ENCODE data around the gene SOX11.
"Not testable (repeated sequence)": the region's sequence is repeated elsewhere in the genome, so short reads cannot be mapped to it uniquely, and the experiment has no call there.

Gene SOX11
- total RNA-seq = 0 reads per million in 4 donors

DNA sequence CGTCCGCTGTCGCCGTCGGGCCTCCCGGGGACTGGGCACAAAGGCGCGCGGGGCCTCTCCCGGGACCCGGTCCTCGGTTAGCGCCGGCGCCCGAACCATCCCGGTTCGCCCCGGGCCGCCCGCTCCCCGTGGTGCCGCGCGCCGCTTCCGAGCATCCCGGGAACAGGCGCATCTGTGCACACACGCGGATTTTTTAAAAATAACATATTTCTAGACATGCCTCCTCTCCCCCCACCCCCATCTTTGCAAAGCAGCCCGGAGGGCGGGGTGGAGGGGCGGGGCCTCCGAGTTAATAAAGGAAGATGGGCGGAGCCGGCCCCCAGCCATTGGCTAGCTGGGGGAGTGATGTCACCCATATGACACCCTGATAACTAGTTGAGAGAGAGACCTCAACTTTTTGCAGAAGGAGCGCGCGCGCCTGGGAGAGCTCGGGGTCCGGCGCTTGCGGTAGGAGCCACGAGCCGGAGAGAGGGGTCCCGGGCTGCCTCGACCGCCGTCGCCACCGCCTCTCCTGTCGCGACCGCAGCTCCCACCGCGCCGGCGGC is at the start of gene SOX11:
Gene SOX11 (plus strand): TSS at position 400 of the 545 bp plus-strand sequence. CDS start 338 bp downstream, outside the sequence.
- DNase-seq = no peak

GRCh38 chr2:5652734-5653133 is 39.5 kb upstream of the SOX11 start:
- DNase-seq = not testable (repeated sequence)

- not testable (repeated sequence) for DNase-seq
Observed at GRCh38 chr2:5653756-5654155, 38.4 kb upstream of the SOX11 start.

DNA sequence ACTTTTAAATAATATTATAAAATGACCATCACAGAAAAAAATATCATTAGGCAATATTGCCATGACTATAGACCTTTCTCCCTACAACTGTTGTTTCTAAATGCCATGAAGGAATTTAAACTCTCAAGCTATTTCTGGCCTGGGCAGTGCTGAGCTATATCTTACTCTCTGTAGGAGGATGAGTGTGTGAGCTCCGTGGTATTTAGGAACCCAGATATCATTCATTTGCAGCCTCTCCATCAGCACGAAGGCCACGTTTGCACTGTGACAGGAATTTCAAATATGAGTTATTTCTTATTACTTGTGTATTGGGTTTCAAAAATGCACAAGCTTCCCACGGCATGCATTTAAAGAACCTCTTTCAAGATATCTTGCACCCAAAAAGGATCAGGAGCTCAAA is 35.0 kb upstream of the SOX11 start:
- no peak for DNase-seq

- DNase-seq = no peak
Observed at GRCh38 chr2:5660591-5660990, 31.6 kb upstream of the SOX11 start.

DNA sequence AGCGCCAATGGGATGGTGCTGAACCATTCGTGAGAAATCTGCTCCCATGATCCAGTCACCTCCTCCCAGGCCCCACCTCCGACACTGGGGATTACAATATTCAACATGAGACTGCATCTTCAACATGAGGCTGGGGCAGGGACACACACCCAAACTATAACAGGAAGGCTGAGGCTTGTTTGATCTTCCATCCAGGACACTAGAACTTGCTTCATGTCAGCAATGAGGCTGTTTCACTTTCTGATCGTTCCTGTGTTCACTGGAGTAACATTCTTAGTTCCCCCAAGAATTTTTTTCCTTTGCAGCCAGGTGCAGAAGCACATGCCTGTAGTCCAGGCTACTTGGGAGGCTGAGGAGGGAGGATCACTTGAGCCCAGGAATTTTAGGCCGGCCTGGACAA is 30.8 kb upstream of the SOX11 start:
- no peak for DNase-seq

DNA sequence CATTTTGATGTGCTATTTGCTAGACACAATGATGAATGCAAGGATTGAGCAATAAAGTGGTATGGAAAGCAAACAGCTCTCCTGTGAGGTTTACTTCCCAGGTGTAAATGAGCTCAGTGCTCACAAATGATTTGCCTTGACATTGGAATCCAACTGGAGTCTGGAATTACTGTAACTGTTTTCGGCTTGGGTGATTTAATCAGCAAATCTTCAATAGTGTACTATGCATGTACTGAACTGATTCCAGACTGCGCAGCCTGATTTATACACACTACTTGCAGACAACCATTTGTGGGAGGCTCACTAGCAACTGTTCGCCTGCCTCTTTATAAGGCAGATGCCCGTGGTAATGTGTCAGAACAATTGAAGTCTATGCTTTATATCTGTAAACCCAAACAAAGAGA is 27.9 kb upstream of the SOX11 start:
- no peak for DNase-seq

- DNase-seq = no peak
Observed at GRCh38 chr2:5665066-5665465, 27.1 kb upstream of the SOX11 start.

DNA sequence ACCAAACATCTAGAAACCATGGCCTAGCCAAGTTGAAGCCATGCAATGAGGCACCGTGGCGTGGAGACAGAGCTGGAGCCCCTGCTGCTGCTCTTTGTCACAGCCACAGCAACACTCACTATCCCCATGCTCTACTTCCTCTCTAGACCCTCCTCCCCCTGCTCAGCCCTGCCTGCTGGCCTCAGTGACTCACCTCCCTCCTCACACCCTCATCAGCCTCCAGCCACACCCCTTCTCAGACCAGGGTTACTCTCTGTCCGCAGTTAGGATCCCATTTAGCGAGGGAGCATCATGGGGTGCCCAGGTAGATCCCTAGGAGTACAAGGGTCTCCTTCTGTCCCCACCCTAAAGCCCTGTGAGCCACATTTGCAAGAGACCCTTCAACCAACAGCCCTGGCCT is 25.4 kb upstream of the SOX11 start:
- no peak for DNase-seq

DNA sequence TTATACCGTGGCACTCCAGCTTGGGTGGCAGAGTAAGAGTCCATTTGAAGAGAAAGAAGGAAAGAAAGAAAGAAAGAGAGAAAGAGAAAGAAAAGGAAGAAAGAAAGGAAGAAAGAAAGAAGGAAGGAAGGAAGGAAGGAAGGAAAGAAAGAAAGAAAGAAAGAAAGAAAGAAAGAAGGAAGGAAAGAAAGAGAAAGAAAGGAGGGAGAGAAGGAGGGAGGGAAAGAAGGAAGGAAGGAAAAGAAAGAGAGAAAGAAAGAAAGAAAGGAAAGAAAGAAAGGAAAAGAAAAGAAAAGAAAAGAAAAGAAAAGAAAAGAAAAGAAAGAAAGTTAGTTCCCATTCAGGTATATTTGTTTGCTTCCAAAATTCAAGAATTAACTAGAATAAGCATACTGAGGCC is 24.5 kb upstream of the SOX11 start:
- not testable (repeated sequence) for DNase-seq

DNA sequence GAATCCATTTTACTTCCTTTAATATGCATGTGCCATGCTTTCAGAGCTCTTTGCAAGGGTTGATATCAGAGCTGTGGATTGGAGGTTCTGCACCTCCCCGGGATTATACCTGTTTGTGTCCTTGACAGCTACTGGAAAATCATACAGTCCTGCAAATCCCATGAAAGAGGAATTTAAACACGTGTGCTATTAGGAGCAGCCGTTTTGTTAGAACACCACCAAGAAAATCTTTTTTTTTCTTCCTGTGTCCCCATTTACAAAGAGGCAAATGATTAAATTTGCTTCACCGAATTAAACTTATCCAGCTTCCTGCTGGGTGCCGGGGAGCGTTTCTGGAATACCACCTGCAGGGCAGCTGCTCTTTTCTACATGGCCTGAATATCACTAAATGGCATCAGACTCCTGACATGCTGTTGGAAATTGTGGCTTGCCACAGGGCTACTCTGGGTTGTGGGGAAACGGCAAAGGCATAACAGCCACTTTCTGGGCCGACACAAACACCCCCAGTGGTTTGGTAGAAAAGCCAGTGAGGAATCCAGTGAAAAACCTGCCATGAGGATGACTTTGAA is 23.4 kb upstream of the SOX11 start:
- no peak for DNase-seq

DNA sequence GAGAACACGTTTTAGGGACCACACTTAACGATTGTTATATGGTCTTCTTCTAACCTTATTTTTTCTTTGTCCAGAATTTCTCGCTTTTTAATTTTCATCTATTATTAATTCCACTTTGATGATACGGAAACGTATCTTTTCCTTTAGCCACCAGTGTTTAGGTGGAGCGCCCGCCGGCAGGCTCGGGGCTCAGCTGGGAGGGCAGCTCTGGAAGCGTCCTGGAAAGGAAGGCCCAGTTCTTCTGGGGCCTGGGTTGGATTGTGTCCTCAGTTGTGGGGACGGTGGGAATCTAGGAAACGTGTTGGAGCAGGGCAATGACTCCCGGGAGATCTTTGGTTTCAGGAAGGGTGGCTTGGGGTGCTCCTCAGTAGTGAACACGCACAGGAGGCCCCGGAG is 19.4 kb upstream of the SOX11 start:
- DNase-seq = no peak

DNA sequence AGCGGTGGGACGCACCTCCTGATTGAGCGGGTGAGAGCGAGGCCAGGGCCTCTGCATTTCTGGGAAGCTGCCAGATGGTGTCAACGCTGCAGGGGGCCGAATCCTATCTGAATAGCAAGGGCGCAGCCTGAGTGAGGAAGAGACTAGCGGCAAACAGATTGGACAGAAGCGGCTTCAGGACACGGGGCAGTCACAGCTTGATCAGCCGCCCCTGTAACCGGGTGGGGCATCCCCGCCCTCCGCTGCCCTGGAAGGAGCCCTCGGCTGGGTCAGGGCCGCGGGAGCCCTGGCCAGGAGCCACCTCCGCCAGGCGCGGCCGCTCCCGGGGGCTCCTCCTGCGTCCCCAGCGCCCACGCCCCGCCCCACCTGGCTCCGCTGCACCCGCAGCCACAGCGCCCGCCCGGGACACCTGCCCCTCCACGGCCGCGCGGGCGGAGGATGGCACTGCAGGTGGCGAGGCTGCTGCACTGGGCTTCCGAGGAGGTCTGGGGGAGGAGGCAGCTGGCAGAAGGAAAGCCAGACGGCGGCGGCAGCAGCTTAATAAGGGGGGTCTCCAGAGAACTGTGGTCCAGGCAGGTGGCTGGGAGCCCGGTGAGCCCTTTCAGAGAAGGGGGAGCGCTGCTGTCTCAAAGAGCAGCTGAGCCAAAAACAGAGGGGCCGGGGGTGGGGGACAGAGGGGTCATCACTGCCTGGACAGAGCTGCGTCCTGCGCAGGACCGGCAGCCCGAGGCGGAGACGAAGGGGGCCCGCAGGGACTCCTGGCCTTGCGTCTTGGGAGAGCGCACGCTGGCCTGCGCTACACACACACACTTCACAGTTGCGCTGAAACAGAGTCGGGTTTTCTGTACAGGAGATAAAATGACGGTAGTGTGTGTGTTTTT is 18.8 kb upstream of the SOX11 start:
- DNase-seq = no peak

- DNase-seq = no peak
Observed at GRCh38 chr2:5674026-5674340, 18.2 kb upstream of the SOX11 start.

DNA sequence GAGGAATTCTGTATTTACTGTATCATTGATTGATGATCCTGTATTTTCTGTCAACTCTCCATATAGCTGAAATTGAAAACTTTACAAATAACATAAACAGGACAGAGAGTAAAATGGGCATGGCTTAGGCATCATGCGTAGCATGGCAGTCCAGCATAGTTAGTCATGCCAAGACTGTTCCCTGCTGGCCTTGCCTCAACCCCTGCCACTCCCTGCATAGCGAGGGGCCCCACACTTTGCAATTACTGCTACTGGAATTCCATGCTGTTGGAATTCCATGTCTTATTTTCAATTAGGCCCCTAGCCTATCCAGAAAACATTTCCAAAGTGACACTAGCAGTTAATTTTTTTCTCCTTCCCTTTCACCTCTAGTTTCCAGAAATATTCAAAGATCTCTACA is 15.1 kb upstream of the SOX11 start:
- DNase-seq = no peak

DNA sequence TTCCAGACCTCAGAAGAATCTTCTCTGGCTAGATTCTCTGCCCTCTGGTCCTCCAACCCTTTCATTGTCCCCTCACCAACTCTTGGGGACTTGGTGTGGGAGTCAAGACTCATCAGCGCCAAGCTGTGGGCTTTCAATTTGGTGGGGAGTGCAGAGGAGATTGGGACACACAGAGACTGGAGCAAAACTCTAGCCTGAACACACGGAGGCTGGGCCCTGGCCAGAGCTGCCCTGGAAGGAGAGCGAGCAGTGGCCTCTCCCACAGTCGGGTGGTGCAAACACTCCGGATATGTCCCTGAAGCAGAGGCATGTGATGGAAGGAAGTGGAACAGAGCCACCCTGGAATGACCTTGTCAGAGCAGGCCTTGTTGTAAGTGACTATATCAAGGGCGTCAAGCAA is 8.7 kb upstream of the SOX11 start:
- DNase-seq = no peak

GRCh38 chr2:5685225-5685624 is 7.0 kb upstream of the SOX11 start:
- DNase-seq = no peak

DNA sequence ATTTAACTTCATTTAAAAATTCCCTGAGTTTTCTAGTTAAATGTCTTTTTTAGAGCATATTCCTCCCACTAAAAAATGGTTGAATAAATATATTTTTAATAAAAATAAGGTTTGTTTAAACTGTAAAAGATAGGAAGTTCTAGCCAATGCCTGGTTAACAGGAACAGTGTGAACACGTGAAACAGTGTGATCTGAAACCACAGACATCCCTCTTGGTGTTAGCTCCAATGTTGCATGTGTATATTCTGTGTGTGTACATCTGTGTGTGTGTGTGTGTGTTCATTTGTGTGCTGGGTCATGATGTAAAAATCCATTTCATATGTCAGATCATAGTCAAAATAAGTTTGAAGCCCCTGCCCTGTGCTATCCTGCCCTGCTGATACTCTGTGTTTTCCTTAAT is 6.1 kb upstream of the SOX11 start:
- DNase-seq = no peak

- no peak for DNase-seq
Observed at GRCh38 chr2:5686536-5686935, 5.6 kb upstream of the SOX11 start.

- DNase-seq = no peak
Observed at GRCh38 chr2:5689750-5690149, 2.4 kb upstream of the SOX11 start.

- no peak for DNase-seq
Observed at GRCh38 chr2:5690286-5690685, 1.9 kb upstream of the SOX11 start.

DNA sequence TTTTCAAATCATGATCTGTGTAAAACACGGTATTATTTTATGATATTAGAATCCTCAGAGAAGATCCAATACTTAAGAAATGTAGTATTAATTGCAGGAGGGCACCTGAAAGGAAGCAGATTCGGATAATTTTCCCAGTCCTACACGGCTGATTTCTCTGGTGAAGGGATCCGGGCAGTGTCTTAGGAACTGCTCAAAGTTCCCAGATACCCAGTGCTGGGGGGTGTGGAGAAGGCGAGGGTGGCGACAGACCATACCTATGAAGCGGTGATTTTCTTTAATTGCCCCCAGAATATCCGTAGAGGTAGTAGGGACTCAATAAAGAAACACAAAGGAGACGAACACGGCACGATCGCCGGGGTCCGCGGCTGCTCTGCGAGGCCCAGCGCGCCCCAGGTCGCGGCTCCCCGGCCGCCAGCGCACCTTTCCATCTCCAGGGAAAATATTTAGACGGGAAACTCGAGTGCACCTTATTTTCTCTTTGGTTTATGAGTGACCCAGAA is 1.4 kb upstream of the SOX11 start:
- no peak for DNase-seq

DNA sequence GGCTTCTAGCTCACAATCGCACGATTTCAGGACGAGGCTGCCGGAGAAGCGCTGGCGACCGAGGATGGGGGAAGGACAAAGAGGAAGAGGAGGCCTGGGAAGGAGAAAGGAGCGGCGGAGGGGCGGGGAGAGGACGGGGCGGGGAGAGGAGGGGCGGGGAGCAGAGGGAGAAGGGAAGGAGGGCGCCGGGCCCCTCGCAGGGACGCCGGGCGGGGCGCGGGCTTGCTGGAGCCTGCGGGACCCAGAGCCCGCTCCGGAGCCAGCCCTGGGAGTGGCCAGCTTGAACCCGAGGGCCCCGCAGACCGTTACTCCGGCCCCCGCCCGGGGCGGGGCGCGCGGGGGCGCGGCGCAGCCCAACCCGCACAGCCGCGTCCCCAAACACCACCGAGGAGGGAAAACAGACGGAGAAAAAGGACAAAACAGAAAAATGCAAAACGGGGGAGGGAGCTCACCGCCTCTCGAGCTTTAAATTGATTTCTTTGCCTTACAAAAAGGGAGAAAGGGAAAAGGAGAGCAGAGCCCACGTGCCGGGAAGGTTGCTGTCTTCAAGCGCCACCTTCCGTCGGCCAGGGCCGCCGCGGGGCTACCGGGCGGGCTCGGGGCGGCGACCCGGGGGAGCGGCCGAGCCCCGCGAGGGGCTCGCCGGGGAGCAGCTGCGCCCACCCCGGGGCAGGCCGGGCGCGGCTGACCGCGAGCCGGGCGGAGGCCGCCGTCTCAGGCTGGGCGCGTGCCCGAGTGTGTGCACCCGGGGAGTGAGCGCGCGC is 781 bp upstream of the SOX11 start:
- no peak for DNase-seq

Measured in T-helper 1 cell (primary cell).